ENCODE data around the gene KRT1.
"Not testable (repeated sequence)": the region's sequence is repeated elsewhere in the genome, so short reads cannot be mapped to it uniquely, and the experiment has no call there.

The KRT1 gene

GRCh38 chr12:52679875-52680274 is 332 bp downstream of the KRT1 start:
- DNase-seq, result no peak

- DNase-seq, result no peak
Measured at GRCh38 chr12:52677671-52678070, 2.5 kb downstream of the KRT1 start.

- DNase-seq, result no peak
Measured at GRCh38 chr12:52677126-52677525, 3.1 kb downstream of the KRT1 start.

- no peak for DNase-seq
Measured at GRCh38 chr12:52676163-52676562, 4.0 kb downstream of the KRT1 start.

- no peak for DNase-seq
Measured at GRCh38 chr12:52675301-52675701, 4.9 kb downstream of the KRT1 start.

- DNase-seq, result no peak
Measured at GRCh38 chr12:52674433-52674775, 5.8 kb downstream of the KRT1 start.

- no peak for DNase-seq
Measured at GRCh38 chr12:52673713-52674432, 6.3 kb downstream of the KRT1 start.

- DNase-seq, result no peak
Measured at GRCh38 chr12:52673217-52673616, 7.0 kb downstream of the KRT1 start.

GRCh38 chr12:52672321-52672933 is 7.8 kb downstream of the KRT1 start:
- no peak for DNase-seq

GRCh38 chr12:52670961-52671360 is 9.2 kb downstream of the KRT1 start:
- no peak for DNase-seq

- no peak for DNase-seq
Measured at GRCh38 chr12:52670506-52670905, 9.7 kb downstream of the KRT1 start.

- not testable (repeated sequence) for DNase-seq
Measured at GRCh38 chr12:52669941-52670340, 10.3 kb downstream of the KRT1 start.

GRCh38 chr12:52669426-52669825 is 10.8 kb downstream of the KRT1 start:
- no peak for DNase-seq

GRCh38 chr12:52667931-52668330 is 12.3 kb downstream of the KRT1 start:
- DNase-seq, result no peak

- DNase-seq, result no peak
Measured at GRCh38 chr12:52667509-52667908, 12.7 kb downstream of the KRT1 start.

- DNase-seq, result no peak
Measured at GRCh38 chr12:52666471-52666870, 13.7 kb downstream of the KRT1 start.

- DNase-seq, result no peak
Measured at GRCh38 chr12:52663420-52663819, 16.8 kb downstream of the KRT1 start.

GRCh38 chr12:52662918-52663229 is 17.3 kb downstream of the KRT1 start:
- no peak for DNase-seq

GRCh38 chr12:52662093-52662917 is 17.9 kb downstream of the KRT1 start:
- DNase-seq, result no peak

GRCh38 chr12:52661668-52662067 is 18.5 kb downstream of the KRT1 start:
- no peak for DNase-seq

GRCh38 chr12:52660934-52661499 is 19.2 kb downstream of the KRT1 start:
- DNase-seq, result no peak

- DNase-seq, result no peak
Measured at GRCh38 chr12:52659951-52660350, 20.3 kb downstream of the KRT1 start.

- no peak for DNase-seq
Measured at GRCh38 chr12:52659395-52659794, 20.8 kb downstream of the KRT1 start.

- DNase-seq, result no peak
Measured at GRCh38 chr12:52658196-52658595, 22.0 kb downstream of the KRT1 start.
